HepG2 (cell line): Measurements from ENCODE around the gene C19orf85. TPM values are rescaled to one million over a fixed set of nuclear protein-coding genes. Genes with fewer than 3 reads are reported as not detected.
A peak's percentile ranks its signal among the peaks of the same experiment; 100 is the strongest.

ENCODE experiments used
- ATAC-seq: fragments of 200-7000 bp; cut with Tn5 transposase; 3 replicates; pipeline ENCODE4 v1.9.1; 2020; ENCODE audit warnings: mild to moderate bottlenecking, moderate library complexity
- BruUV-seq: library from RNA; stranded (reverse); fragments of 400-500 nt; replicated peaks from 2 replicates; lab custom pipeline; 2021; lab: Mats Ljungman, UMichigan
- CTCF ChIA-PET: fragments of 300-600 bp; formaldehyde crosslinking; extraction: SDS; loops from one replicate; lab custom pipeline; 2021; ENCODE audit warnings: low total read pairs, inconsistent platforms, low intra/inter-chr PET ratio; lab: Yijun Ruan, JAX
- POLR2A ChIA-PET: fragments of 350-600 bp; sonication (Branson Sonifier 250); formaldehyde crosslinking; loops from one replicate; lab custom pipeline; 2020; ENCODE audit warnings: antibody characterized with exemption, inconsistent platforms; lab: Yijun Ruan, JAX
- DNase-seq: peaks from one replicate; pipeline ENCODE4 v3.0.0-alpha.2; 2015; ENCODE audit warnings: low spot score
- FAIRE-seq: peaks from 3 replicates; lab custom pipeline; 2011; peaks lifted over from hg19 to GRCh38; lab: Jason Lieb, UNC
- H2AFZ ChIP-seq: one replicate; pipeline ENCODE4 v1.6.1; 2011; ENCODE audit warnings: low read length, inconsistent platforms
- H3K27ac ChIP-seq: fragments of 300-600 bp; 3 replicates; pipeline ENCODE4 v1.8.0; 2011; ENCODE audit warnings: mixed run types, mild to moderate bottlenecking, mixed read lengths, low read length, inconsistent platforms; ENCODE audit not compliant: insufficient read depth; ENCODE audit errors: extremely low read length
- H3K27me3 ChIP-seq, 2 experiments: fragments of 200-600 bp in 1 of 2; 2 replicates in 1 of 2; 3 replicates in 1 of 2; pipeline versions ENCODE4 v1.6.0 to v1.8.0; 2011; ENCODE audit warnings: low read length in 2 of 2, mild to moderate bottlenecking in 2 of 2, moderate library complexity in 2 of 2, inconsistent platforms in 1 of 2; ENCODE audit not compliant: insufficient read depth in 2 of 2, control insufficient read depth in 1 of 2
- H3K36me3 ChIP-seq, 2 experiments: fragments of 200-600 bp in 1 of 2; replicated peaks in 1 of 2; 2 replicates in 1 of 2; 3 replicates in 1 of 2; pipeline versions ENCODE4 v1.5.1 to v1.8.0; 2011; ENCODE audit warnings: low read length in 2 of 2, inconsistent platforms in 1 of 2; ENCODE audit not compliant: insufficient read depth in 2 of 2, control insufficient read depth in 1 of 2
- H3K4me1 ChIP-seq: 2 replicates; pipeline ENCODE4 v1.5.1; 2012; ENCODE audit warnings: low read length, inconsistent platforms; ENCODE audit not compliant: insufficient read depth
- H3K4me2 ChIP-seq: 2 replicates; pipeline ENCODE4 v1.6.0; 2011; ENCODE audit warnings: low read depth, low read length, inconsistent platforms
- H3K4me3 ChIP-seq, 3 experiments: fragments of 200-600 bp in 1 of 3; sonication (generic), shearing (Covaris generic) in 1 of 3; replicated peaks in 1 of 3; 2 replicates each; pipeline ENCODE4 v1.5.1; 2011 to 2016; ENCODE audit warnings: low read length in 3 of 3, inconsistent platforms in 2 of 3, low read depth in 2 of 3, mild to moderate bottlenecking in 2 of 3, control low read depth in 1 of 3, mixed read lengths in 1 of 3; ENCODE audit not compliant: insufficient read depth in 1 of 3
- H3K79me2 ChIP-seq: one replicate; pipeline ENCODE4 v1.6.1; 2011; ENCODE audit warnings: low read length, inconsistent platforms; ENCODE audit not compliant: insufficient read depth
- H3K9ac ChIP-seq: 2 replicates; pipeline ENCODE4 v1.6.0; 2011; ENCODE audit warnings: mild to moderate bottlenecking, low read depth, low read length, inconsistent platforms; ENCODE audit not compliant: insufficient read depth
- H3K9me3 ChIP-seq: 2 replicates; pipeline ENCODE4 v1.5.1; 2012; ENCODE audit warnings: mild to moderate bottlenecking, low read length
- H4K20me1 ChIP-seq: 2 replicates; pipeline ENCODE4 v1.6.0; 2011; ENCODE audit warnings: inconsistent platforms, mild to moderate bottlenecking, low read length, moderate library complexity; ENCODE audit not compliant: insufficient read depth
- AGO2 ChIP-seq: fragments of 200-400 bp; formaldehyde crosslinking; optimal IDR thresholded peaks from 2 replicates; pipeline ENCODE3; 2017; ENCODE audit warnings: mild to moderate bottlenecking, low read depth, low read length, moderate library complexity
- AHDC1 ChIP-seq: sonication (generic); formaldehyde crosslinking; IDR thresholded peaks from 2 replicates; pipeline ENCODE4 v1.5.1; 2020; ENCODE audit warnings: mild to moderate bottlenecking, missing genetic modification reagents, borderline replicate concordance
- FOXJ3 ChIP-seq: sonication (generic); formaldehyde crosslinking; IDR thresholded peaks from 2 replicates; pipeline ENCODE4 v1.4.0; 2020; ENCODE audit warnings: missing genetic modification reagents, mild to moderate bottlenecking, borderline replicate concordance
- JDP2 ChIP-seq: sonication (generic); formaldehyde crosslinking; IDR thresholded peaks from 2 replicates; pipeline ENCODE4 v1.8.1; 2022; ENCODE audit warnings: missing genetic modification reagents, borderline replicate concordance
- KDM2A ChIP-seq: sonication (generic); formaldehyde crosslinking; IDR thresholded peaks from 2 replicates; pipeline ENCODE4 v1.4.0; 2020; ENCODE audit warnings: low read depth, missing genetic modification reagents, borderline replicate concordance
- PHF8 ChIP-seq: sonication (generic); formaldehyde crosslinking; IDR thresholded peaks from 2 replicates; pipeline ENCODE4 v1.5.0; 2020; ENCODE audit warnings: missing genetic modification reagents
- RBFOX2 ChIP-seq: fragments of 200-400 bp; formaldehyde crosslinking; IDR thresholded peaks from 2 replicates; pipeline ENCODE4 v1.6.1; 2017; ENCODE audit warnings: low read depth, mild to moderate bottlenecking, low read length
- RBM39 ChIP-seq: fragments of 200-400 bp; formaldehyde crosslinking; IDR thresholded peaks from one replicate; pipeline ENCODE4 v1.6.1; 2018; ENCODE audit warnings: antibody characterized with exemption, mild to moderate bottlenecking, low read depth, low read length; ENCODE audit not compliant: poor library complexity, severe bottlenecking
- SALL2 ChIP-seq: sonication (generic); formaldehyde crosslinking; IDR thresholded peaks from 2 replicates; pipeline ENCODE4 v1.8.1; 2023; ENCODE audit warnings: mild to moderate bottlenecking, missing genetic modification reagents, inconsistent platforms
- SOX13 ChIP-seq, 3 experiments: fragments of 450-650 bp in 1 of 3; sonication (generic) in 1 of 3; formaldehyde crosslinking in 1 of 3; IDR thresholded peaks in 2 of 3; conservative IDR thresholded peaks in 1 of 3; 2 replicates each; pipeline versions ENCODE4 v1.5.0 to v1.6.1; 2016 to 2020; ENCODE audit warnings: antibody characterized with exemption in 1 of 3, mild to moderate bottlenecking in 1 of 3, missing compliant biosample characterization in 1 of 3, missing genetic modification reagents in 1 of 3, moderate library complexity in 1 of 3
- ZNF274 ChIP-seq: sonication (generic); formaldehyde crosslinking; IDR thresholded peaks from 2 replicates; pipeline ENCODE4 v1.5.1; 2020; ENCODE audit warnings: mild to moderate bottlenecking, missing genetic modification reagents
- ZNF296 ChIP-seq: sonication (generic); formaldehyde crosslinking; conservative IDR thresholded peaks from 2 replicates; pipeline ENCODE4 v1.5.0; 2020; ENCODE audit warnings: mild to moderate bottlenecking, missing genetic modification reagents
- ZNF615 ChIP-seq: sonication (generic); formaldehyde crosslinking; IDR thresholded peaks from 2 replicates; pipeline ENCODE4 v1.5.0; 2020; ENCODE audit warnings: mild to moderate bottlenecking, missing genetic modification reagents, borderline replicate concordance
- ZNF790 ChIP-seq: sonication (generic); formaldehyde crosslinking; IDR thresholded peaks from 2 replicates; pipeline ENCODE4 v1.8.0; 2022; ENCODE audit warnings: missing genetic modification reagents, mild to moderate bottlenecking, borderline replicate concordance
- ZSCAN20 ChIP-seq: sonication (generic); formaldehyde crosslinking; IDR thresholded peaks from 2 replicates; pipeline ENCODE4 v1.4.0; 2020; ENCODE audit warnings: missing genetic modification reagents, mild to moderate bottlenecking, borderline replicate concordance
- ZSCAN29 ChIP-seq: sonication (generic); formaldehyde crosslinking; conservative IDR thresholded peaks from 2 replicates; pipeline ENCODE4 v1.4.0; 2020; ENCODE audit warnings: mild to moderate bottlenecking, missing genetic modification reagents
- WGBS: methylation state at CpG from one replicate; pipeline ENCODE4 v1.1.6; 2017; ENCODE audit warnings: low lambda C conversion rate; 5-methylcytosine and 5-hydroxymethylcytosine counted together
- in situ Hi-C: cut with HindIII; loops from 2 replicates; pipeline ENCODE4 v1.10.0; 2017; ENCODE audit warnings: low pct_unique_long_range_greater_than_20kb; ENCODE audit not compliant: extremely low pct_ligation_motif_present
- intact Hi-C: fragments of 100-400 bp; cut with micrococcal nuclease; formaldehyde crosslinking; loops from one replicate; pipeline ENCODE4 v1.10.0; 2022; ENCODE audit not compliant: unreplicated experiment
- polyA plus RNA-seq, 8 experiments: library from polyadenylated mRNA; depleted of rRNA in 3 of 8; stranded (reverse) in 7 of 8; unstranded in 1 of 8; fragments of >200 nt; fragmentation: Illumina TruSeq in 4 of 8; extraction: Trizol in 4 of 8; gene quantifications; 2 replicates each; pipeline versions ENCODE4 v1.2.1 to v1.2.3, GENCODE V29; 2011 to 2016; ENCODE audit warnings: low read depth in 4 of 8, missing spikeins in 1 of 8, mixed read lengths in 1 of 8; ENCODE audit not compliant: insufficient read depth in 1 of 8
- total RNA-seq, 5 experiments: library from RNA; depleted of rRNA; stranded (reverse); fragments of >200 nt; fragmentation: Illumina TruSeq; extraction: Trizol; gene quantifications; 2 replicates each; pipeline ENCODE4 v1.2.3, GENCODE V29; 2016; ENCODE audit warnings: low read depth in 1 of 5

C19orf85 gene
- total and polyA plus RNA-seq, 2 of the 13 experiments (the other 11 are each of a cell fraction or from before 2014, with no cell fraction given): not detected

GRCh38 chr19:55451965-55452748 lies 12.4 kb downstream of the C19orf85 start:
- Histone ChIP-seq H3K4me1 (peaks cover 14% of the 10 kb centered on the region), H4K20me1 (peaks cover 10% of the 10 kb centered on the region; the same call in 1 of the 2 replicates), H3K36me3 (peaks cover 0 to 11% of the 10 kb centered on the region in 2 experiments; a peak in 3 of 5 replicates), H3K4me2 (no peak overlapping the region), H3K79me2 (no peaks in the 10 kb centered on the region), H3K9me3 (no peaks in the 10 kb centered on the region), H2AFZ (no peak overlapping the region), H3K27ac (no peak overlapping the region), H3K27me3 (peaks cover 0 to 18% of the 10 kb centered on the region in 2 experiments; a peak in 4 of 5 replicates), H3K9ac (no peak overlapping the region), H3K4me3 (no peak overlapping the region)
- BruUV-seq: no TSS peak
- WGBS: 67% methylated on average over 32 of the region's 57 CpGs
- in situ Hi-C loops: no loop called here
- CTCF ChIA-PET: no interaction called here
- no peak for FAIRE-seq
- POLR2A ChIA-PET: interaction anchor here (3.3 kb wide), 1 partner anchor 45 kb away, joined by 11 read pairs; the partner anchor contains the start of gene UBE2S
- no peak for ATAC-seq
- no peak for DNase-seq
- intact Hi-C loops: no loop called here
- TF ChIP-seq SALL2 (CRISPR knock-in tag): no peak
- TF ChIP-seq ZNF615: no peak
- peak; percentile 68 for TF ChIP-seq AGO2
- no peak for TF ChIP-seq ZSCAN20 (CRISPR knock-in tag)
- no peak for TF ChIP-seq AHDC1 (CRISPR knock-in tag)
- TF ChIP-seq PHF8 (CRISPR knock-in tag): no peak
- no peak for TF ChIP-seq ZSCAN29 (CRISPR knock-in tag)
- peak; percentile 45 for TF ChIP-seq RBM39
- TF ChIP-seq ZNF274: no peak
- TF ChIP-seq ZNF296 (CRISPR knock-in tag): no peak
- no peak for TF ChIP-seq FOXJ3 (CRISPR knock-in tag)
- TF ChIP-seq SOX13 (IDR thresholded peaks at IDR 0.05): no peak
- TF ChIP-seq SOX13 (CRISPR knock-in tag; conservative IDR thresholded peaks at IDR 0.05 in 1 of 2, IDR thresholded peaks at IDR 0.05 in 1 of 2): no peak
- TF ChIP-seq JDP2 (CRISPR knock-in tag): no peak
- no peak for TF ChIP-seq ZNF790 (CRISPR knock-in tag)
- TF ChIP-seq RBFOX2: 0 out of 2 replicates have a peak, but pooled peaks have one; percentile 7
- TF ChIP-seq KDM2A (CRISPR knock-in tag): peak; percentile 28; the same call in 1 of the 2 replicates
